B cell (primary cell): ENCODE data around the gene SLC13A3. TPM values are rescaled to one million over a fixed set of nuclear protein-coding genes. Genes with fewer than 3 reads are reported as not detected.

Source experiments
- ATAC-seq: fragments of 200-7000 bp; cut with Tn5 transposase; one replicate; pipeline ENCODE4 v1.10.0; 2021; ENCODE audit warnings: low read depth, mild to moderate bottlenecking, moderate number of reproducible peaks, moderate library complexity
- CTCF ChIA-PET: fragments of 350-600 bp; sonication (Branson Sonifier 250); formaldehyde crosslinking; loops from one replicate; lab custom pipeline; 2021; ENCODE audit warnings: antibody characterized with exemption, inconsistent platforms; lab: Charles Lee
- POLR2A ChIA-PET: fragments of 350-600 bp; sonication (Branson Sonifier 250); formaldehyde crosslinking; loops from one replicate; lab custom pipeline; 2021; ENCODE audit warnings: antibody characterized with exemption; lab: Charles Lee
- DNase-seq: peaks from one replicate; pipeline ENCODE4 v3.0.0; 2013
- H2AFZ ChIP-seq: 2 replicates; pipeline ENCODE4 v1.6.1; 2012; ENCODE audit warnings: mild to moderate bottlenecking, low read depth, low read length; ENCODE audit not compliant: insufficient read depth, poor library complexity, severe bottlenecking
- H3K27ac ChIP-seq, 2 donors: 1 replicate in 1 of 2; 2 replicates in 1 of 2; pipeline ENCODE4 v1.5.1; 2012 to 2013; ENCODE audit warnings: low read length in 2 of 2, mild to moderate bottlenecking in 2 of 2, moderate library complexity in 1 of 2
- H3K27me3 ChIP-seq, 4 experiments: fragments of 200-600 bp in 1 of 4; sonication (generic) in 1 of 4; replicated peaks in 1 of 4; 1 replicate in 2 of 4; 2 replicates in 2 of 4; pipeline versions ENCODE4 v1.6.1 to v1.7.0; 2013 to 2016; ENCODE audit warnings: low read length in 3 of 4, mild to moderate bottlenecking in 2 of 4, mixed read lengths in 1 of 4, moderate library complexity in 1 of 4; ENCODE audit not compliant: insufficient read depth in 4 of 4, control insufficient read depth in 3 of 4; ENCODE audit errors: control extremely low read depth in 1 of 4
- H3K36me3 ChIP-seq, 2 experiments: replicated peaks in 1 of 2; 1 replicate in 1 of 2; 2 replicates in 1 of 2; pipeline versions ENCODE4 v1.6.1 to v1.7.1; 2013; ENCODE audit warnings: low read length in 1 of 2; ENCODE audit not compliant: insufficient read depth in 2 of 2, control insufficient read depth in 1 of 2; ENCODE audit errors: control extremely low read depth in 1 of 2, extremely low read depth in 1 of 2
- H3K4me1 ChIP-seq, 2 donors: fragments of 200-600 bp in 1 of 2; sonication (generic) in 1 of 2; 1 replicate in 1 of 2; 2 replicates in 1 of 2; pipeline versions ENCODE4 v1.5.1 to v1.6.1; 2013 to 2017; ENCODE audit warnings: low read length in 2 of 2; ENCODE audit not compliant: control insufficient read depth in 2 of 2, insufficient read depth in 2 of 2
- H3K4me2 ChIP-seq: replicated peaks from 2 replicates; pipeline ENCODE3; 2012; ENCODE audit warnings: mild to moderate bottlenecking, low read depth, low read length; ENCODE audit not compliant: poor library complexity, severe bottlenecking
- H3K4me3 ChIP-seq, 5 experiments: fragments of 200-600 bp in 1 of 5; sonication (generic) in 1 of 5; 1 replicate in 3 of 5; 2 replicates in 2 of 5; pipeline versions ENCODE4 v1.5.1 to v1.7.0; 2011 to 2016; ENCODE audit warnings: low read length in 4 of 5, mild to moderate bottlenecking in 4 of 5, low read depth in 2 of 5, control low read depth in 1 of 5, moderate library complexity in 1 of 5; ENCODE audit not compliant: insufficient read depth in 1 of 5; ENCODE audit errors: control extremely low read depth in 1 of 5, extremely low read depth in 1 of 5
- H3K79me2 ChIP-seq: fragments of 200-600 bp; sonication (generic); one replicate; pipeline ENCODE4 v1.6.0; 2016; ENCODE audit warnings: low read length; ENCODE audit not compliant: control insufficient read depth, insufficient read depth
- H3K9ac ChIP-seq: fragments of 200-600 bp; sonication (generic); 2 replicates; pipeline ENCODE4 v1.6.1; 2017; ENCODE audit warnings: mild to moderate bottlenecking, low read length, moderate library complexity
- H3K9me3 ChIP-seq, 3 donors: one replicate each; pipeline versions ENCODE4 v1.6.1 to v1.7.1; 2013; ENCODE audit warnings: low read length in 2 of 3; ENCODE audit not compliant: control insufficient read depth in 2 of 3, insufficient read depth in 1 of 3; ENCODE audit errors: control extremely low read depth in 1 of 3
- H4K20me1 ChIP-seq: 2 replicates; pipeline ENCODE4 v1.6.0; 2012; ENCODE audit warnings: mild to moderate bottlenecking, low read length; ENCODE audit not compliant: insufficient read depth, control insufficient read depth, poor library complexity, severe bottlenecking
- H3K27ac Mint-ChIP-seq: one replicate; pipeline ENCODE4 v1.8.0; 2021; ENCODE audit warnings: mixed read lengths
- H3K27me3 Mint-ChIP-seq: one replicate; pipeline ENCODE4 v1.8.0; 2021; ENCODE audit warnings: mixed read lengths
- H3K4me1 Mint-ChIP-seq: one replicate; pipeline ENCODE4 v1.8.0; 2021; ENCODE audit warnings: mixed read lengths
- H3K4me3 Mint-ChIP-seq: one replicate; pipeline ENCODE4 v1.8.0; 2021; ENCODE audit warnings: mixed read lengths
- H3K9me3 Mint-ChIP-seq: one replicate; pipeline ENCODE4 v1.8.0; 2022; ENCODE audit warnings: mixed read lengths; ENCODE audit not compliant: insufficient read depth
- CTCF ChIP-seq: fragments of 200-600 bp; IDR thresholded peaks from one replicate; pipeline ENCODE4 v1.8.0; 2022; ENCODE audit warnings: antibody characterized with exemption, mild to moderate bottlenecking
- EZH2 ChIP-seq: IDR thresholded peaks from 2 replicates; pipeline ENCODE4 v1.6.1; 2012; ENCODE audit warnings: borderline replicate concordance, low read depth, mild to moderate bottlenecking, moderate library complexity, low read length; ENCODE audit not compliant: insufficient read depth, poor library complexity, severe bottlenecking
- WGBS: methylation state at CpG from one replicate; pipeline ENCODE4 v1.1.5; 2013; ENCODE audit warnings: missing lambda C conversion rate; ENCODE audit not compliant: insufficient coverage; 5-methylcytosine and 5-hydroxymethylcytosine counted together
- intact Hi-C: fragments of 100-400 bp; cut with micrococcal nuclease; formaldehyde crosslinking; loops from one replicate; pipeline ENCODE4 v1.10.0; 2022
- polyA plus RNA-seq: library from polyadenylated mRNA; depleted of rRNA; stranded (reverse); fragments of >200 nt; gene quantifications from 2 replicates; pipeline ENCODE4 v1.2.3, GENCODE V29; 2012
- total RNA-seq, 2 donors: library from RNA; stranded (reverse); fragments of 120-200 nt in 1 of 2; gene quantifications; 1 replicate in 1 of 2; 2 replicates in 1 of 2; pipeline versions ENCODE4 v1.2.3 to v1.2.4, GENCODE V29; 2013 to 2022

The SLC13A3 gene
- total and polyA plus RNA-seq, 2 donors (not counting 1 experiment from before 2014, with no cell fraction given) = 0.09 to 0.20 TPM

GRCh38 chr20:46631874-46632446, 19.3 kb downstream of the SLC13A3 start:
- H3K27ac ChIP-seq = no peak overlapping the region
- H3K27me3 ChIP-seq = peaks cover 0 to 11% (median 4%) of the 10 kb centered on the region in 4 experiments
- no peak overlapping the region for H3K27ac Mint-ChIP-seq
- H3K9me3 ChIP-seq = peaks cover 0 to 3% (median 3%) of the 10 kb centered on the region in 3 donors
- no peaks in the 10 kb centered on the region for H3K4me1 Mint-ChIP-seq
- H3K36me3 ChIP-seq = no peaks in the 10 kb centered on the region
- H3K4me3 ChIP-seq = no peak overlapping the region
- 86% methylated on average over 7 of the region's 7 CpGs for WGBS
- H4K20me1 ChIP-seq = no peaks in the 10 kb centered on the region
- DNase-seq (no peak), ATAC-seq (no peak)
- H2AFZ ChIP-seq = no peak overlapping the region
- H3K9me3 Mint-ChIP-seq = no peaks in the 10 kb centered on the region
- H3K79me2 ChIP-seq = no peaks in the 10 kb centered on the region
- no peak overlapping the region for H3K9ac ChIP-seq
- H3K4me3 Mint-ChIP-seq = no peak overlapping the region
- H3K4me2 ChIP-seq = no peak overlapping the region
- ChIA-PET CTCF (interaction anchor here (0.7 kb wide), 1 partner anchor 106 kb away, joined by 4 read pairs; no protein-coding TSS in a partner anchor), POLR2A (no interaction called here)
- no peak for TF ChIP-seq EZH2
- TF ChIP-seq CTCF = no peak
- intact Hi-C loops = no loop called here
- peaks cover 40% of the 10 kb centered on the region for H3K27me3 Mint-ChIP-seq
- no peaks in the 10 kb centered on the region for H3K4me1 ChIP-seq

- H3K4me3 Mint-ChIP-seq = no peak overlapping the region
- H3K4me1 ChIP-seq = no peaks in the 10 kb centered on the region
- no peak overlapping the region for H3K9ac ChIP-seq
- POLR2A ChIA-PET = no interaction called here
- CTCF ChIA-PET = no interaction called here
- H3K27me3 Mint-ChIP-seq = peaks cover 46% of the 10 kb centered on the region
- 87% methylated on average over 4 of the region's 8 CpGs for WGBS
- peaks cover 0 to 5% (median 3%) of the 10 kb centered on the region in 3 donors for H3K9me3 ChIP-seq
- no peak overlapping the region for H3K4me2 ChIP-seq
- peaks cover 0 to 12% (median 4%) of the 10 kb centered on the region in 4 experiments for H3K27me3 ChIP-seq
- H2AFZ ChIP-seq = no peak overlapping the region
- H3K27ac Mint-ChIP-seq = no peak overlapping the region
- no peak for DNase-seq
- no peak overlapping the region for H3K4me3 ChIP-seq
- no peaks in the 10 kb centered on the region for H3K4me1 Mint-ChIP-seq
- H3K79me2 ChIP-seq = no peaks in the 10 kb centered on the region
- no peak for TF ChIP-seq EZH2
- TF ChIP-seq CTCF = no peak
- no peaks in the 10 kb centered on the region for H3K9me3 Mint-ChIP-seq
- intact Hi-C loops = no loop called here
- H3K27ac ChIP-seq = no peak overlapping the region
- no peaks in the 10 kb centered on the region for H4K20me1 ChIP-seq
- ATAC-seq = no peak
- H3K36me3 ChIP-seq = no peaks in the 10 kb centered on the region
Observed at GRCh38 chr20:46631212-46631869, 19.9 kb downstream of the SLC13A3 start.
